Stomach (tissue), 4 donors: Measurements from ENCODE around the gene ANKRD44.

Experiments
- CTCF ChIP-seq, 7 experiments: fragments of 450-650 bp in 4 of 7; fragments of 200-600 bp in 3 of 7; sonication (generic) in 3 of 7; IDR thresholded peaks; one replicate each; pipeline ENCODE4 v1.5.1; 2016 to 2019; ENCODE audit warnings: antibody characterized with exemption in 7 of 7, control low read depth in 2 of 7, mild to moderate bottlenecking in 1 of 7
- EP300 ChIP-seq: sonication (generic); formaldehyde crosslinking; IDR thresholded peaks from one replicate; pipeline ENCODE4 v1.6.1; 2017; ENCODE audit warnings: antibody characterized with exemption
- POLR2A ChIP-seq, 4 donors: fragments of 450-650 bp; IDR thresholded peaks; one replicate each; pipeline ENCODE4 v1.6.1; 2016; ENCODE audit warnings: antibody characterized with exemption in 4 of 4, control low read depth in 2 of 4, mild to moderate bottlenecking in 1 of 4, moderate library complexity in 1 of 4

- TF ChIP-seq CTCF (IDR thresholded peaks at IDR 0.05) (no peak), EP300 (no peak), POLR2A (IDR thresholded peaks at IDR 0.05) (no peak)
Measured at GRCh38 chr2:196949116-196949515, 361.5 kb downstream of the ANKRD44 start.
